ENCODE results near the gene HIRA.

The HIRA gene

GRCh38 chr22:19343470-19343869 lies 88.1 kb downstream of the HIRA start:
- no peak for TF ChIP-seq CTCF (IDR thresholded peaks at IDR 0.05; ENCODE audit: control insufficient read depth, insufficient read depth, low read depth, low read length, missing control alignments)
- no peak overlapping the region for H3K4me3 ChIP-seq (ENCODE audit: control insufficient read depth, low read depth, low read length)
- no peak for DNase-seq (ENCODE audit: low read depth)

- no peak for DNase-seq (ENCODE audit: low read depth)
- H3K4me3 ChIP-seq (ENCODE audit: control insufficient read depth, low read depth, low read length) = no peak overlapping the region
- no peak for TF ChIP-seq CTCF (IDR thresholded peaks at IDR 0.05; ENCODE audit: control insufficient read depth, insufficient read depth, low read depth, low read length, missing control alignments)
Observed at GRCh38 chr22:19341500-19341899, 90.0 kb downstream of the HIRA start.

- TF ChIP-seq CTCF (IDR thresholded peaks at IDR 0.05; ENCODE audit: control insufficient read depth, insufficient read depth, low read depth, low read length, missing control alignments) = no peak
- no peak for DNase-seq (ENCODE audit: low read depth)
- H3K4me3 ChIP-seq (ENCODE audit: control insufficient read depth, low read depth, low read length) = no peak overlapping the region
Observed at GRCh38 chr22:19337137-19337536, 94.4 kb downstream of the HIRA start.

GRCh38 chr22:19336133-19337075 lies 95.1 kb downstream of the HIRA start:
- DNase-seq (ENCODE audit: low read depth) = no peak
- TF ChIP-seq CTCF (IDR thresholded peaks at IDR 0.05; ENCODE audit: control insufficient read depth, insufficient read depth, low read depth, low read length, missing control alignments) = no peak
- no peak overlapping the region for H3K4me3 ChIP-seq (ENCODE audit: control insufficient read depth, low read depth, low read length)

GRCh38 chr22:19331975-19332374 lies 99.6 kb downstream of the HIRA start:
- no peak for DNase-seq (ENCODE audit: low read depth)
- TF ChIP-seq CTCF (IDR thresholded peaks at IDR 0.05; ENCODE audit: control insufficient read depth, insufficient read depth, low read depth, low read length, missing control alignments) = no peak

GRCh38 chr22:19331474-19331873 lies 100.1 kb downstream of the HIRA start:
- no peak for TF ChIP-seq CTCF (IDR thresholded peaks at IDR 0.05; ENCODE audit: control insufficient read depth, insufficient read depth, low read depth, low read length, missing control alignments)
- no peak overlapping the region for H3K4me3 ChIP-seq (ENCODE audit: control insufficient read depth, low read depth, low read length)
- no peak for DNase-seq (ENCODE audit: low read depth)

More at GRCh38 chr22:19331975-19332374, 99.6 kb downstream of the HIRA start:
- no peak overlapping the region for H3K4me3 ChIP-seq (ENCODE audit: control insufficient read depth, low read depth, low read length)
